Measurements from ENCODE around the gene CCDC34. TPM values are rescaled to one million over a fixed set of nuclear protein-coding genes. Genes with fewer than 3 reads are reported as not detected.

CCDC34 gene
- total RNA-seq, 1 donor from 2014 or later = 4.8 TPM

GRCh38 chr11:27409742-27410141 is 46.7 kb upstream of the CCDC34 start:
- DNase-seq (ENCODE audit: extremely low spot score, unreplicated experiment) = no peak
- TF ChIP-seq CTCF (IDR thresholded peaks at IDR 0.05) = no peak
- H3K4me3 Mint-ChIP-seq (ENCODE audit: unreplicated experiment) = no peak overlapping the region
- no peaks in the 10 kb centered on the region for H3K27me3 Mint-ChIP-seq (ENCODE audit: unreplicated experiment)
- peak overlapping the region; percentile 5 for H3K27ac Mint-ChIP-seq (ENCODE audit: unreplicated experiment)
- peaks cover 35% of the 10 kb centered on the region for H3K4me1 Mint-ChIP-seq (ENCODE audit: unreplicated experiment)
- H3K36me3 Mint-ChIP-seq (ENCODE audit: unreplicated experiment) = peaks cover 8% of the 10 kb centered on the region
- no peaks in the 10 kb centered on the region for H3K9me3 Mint-ChIP-seq (ENCODE audit: unreplicated experiment)

GRCh38 chr11:27409049-27409448 is 46.0 kb upstream of the CCDC34 start:
- TF ChIP-seq CTCF (IDR thresholded peaks at IDR 0.05) = no peak
- DNase-seq (ENCODE audit: extremely low spot score, unreplicated experiment) = no peak
- Mint-ChIP-seq H3K36me3 (ENCODE audit: unreplicated experiment) (peaks cover 8% of the 10 kb centered on the region), H3K4me1 (ENCODE audit: unreplicated experiment) (peaks cover 34% of the 10 kb centered on the region), H3K27me3 (ENCODE audit: unreplicated experiment) (no peaks in the 10 kb centered on the region), H3K4me3 (ENCODE audit: unreplicated experiment) (no peak overlapping the region), H3K27ac (ENCODE audit: unreplicated experiment) (no peak overlapping the region), H3K9me3 (ENCODE audit: unreplicated experiment) (no peaks in the 10 kb centered on the region)

- Mint-ChIP-seq H3K9me3 (ENCODE audit: unreplicated experiment) (no peaks in the 10 kb centered on the region), H3K27me3 (ENCODE audit: unreplicated experiment) (no peaks in the 10 kb centered on the region), H3K36me3 (ENCODE audit: unreplicated experiment) (peaks cover 8% of the 10 kb centered on the region), H3K4me3 (ENCODE audit: unreplicated experiment) (no peak overlapping the region), H3K27ac (ENCODE audit: unreplicated experiment) (no peak overlapping the region), H3K4me1 (ENCODE audit: unreplicated experiment) (peaks cover 34% of the 10 kb centered on the region)
- no peak for DNase-seq (ENCODE audit: extremely low spot score, unreplicated experiment)
- no peak for TF ChIP-seq CTCF (IDR thresholded peaks at IDR 0.05)
Measured at GRCh38 chr11:27408246-27408800, 45.3 kb upstream of the CCDC34 start.

- no peak for TF ChIP-seq CTCF (IDR thresholded peaks at IDR 0.05)
- no peak overlapping the region for H3K4me3 Mint-ChIP-seq (ENCODE audit: unreplicated experiment)
- DNase-seq (ENCODE audit: extremely low spot score, unreplicated experiment) = no peak
- H3K4me1 Mint-ChIP-seq (ENCODE audit: unreplicated experiment) = peaks cover 32% of the 10 kb centered on the region
- no peaks in the 10 kb centered on the region for H3K9me3 Mint-ChIP-seq (ENCODE audit: unreplicated experiment)
- H3K27me3 Mint-ChIP-seq (ENCODE audit: unreplicated experiment) = no peaks in the 10 kb centered on the region
- H3K27ac Mint-ChIP-seq (ENCODE audit: unreplicated experiment) = no peak overlapping the region
- H3K36me3 Mint-ChIP-seq (ENCODE audit: unreplicated experiment) = peaks cover 8% of the 10 kb centered on the region
Measured at GRCh38 chr11:27406498-27407354, 43.7 kb upstream of the CCDC34 start.

GRCh38 chr11:27405134-27405533 is 42.1 kb upstream of the CCDC34 start:
- peaks cover 26% of the 10 kb centered on the region for H3K4me1 Mint-ChIP-seq (ENCODE audit: unreplicated experiment)
- no peaks in the 10 kb centered on the region for H3K27me3 Mint-ChIP-seq (ENCODE audit: unreplicated experiment)
- no peak for TF ChIP-seq CTCF (IDR thresholded peaks at IDR 0.05)
- no peak overlapping the region for H3K27ac Mint-ChIP-seq (ENCODE audit: unreplicated experiment)
- no peak overlapping the region for H3K4me3 Mint-ChIP-seq (ENCODE audit: unreplicated experiment)
- no peaks in the 10 kb centered on the region for H3K9me3 Mint-ChIP-seq (ENCODE audit: unreplicated experiment)
- peaks cover 8% of the 10 kb centered on the region for H3K36me3 Mint-ChIP-seq (ENCODE audit: unreplicated experiment)
- no peak for DNase-seq (ENCODE audit: extremely low spot score, unreplicated experiment)
